OCI-LY7 (cell line): ENCODE results near the gene SYNJ2. TPM values are rescaled to one million over a fixed set of nuclear protein-coding genes. Genes with fewer than 3 reads are reported as not detected.

Source experiments
- BruUV-seq: library from RNA; stranded (reverse); fragments of 400-500 nt; replicated peaks from 2 replicates; lab custom pipeline; 2021; lab: Mats Ljungman, UMichigan
- CTCF ChIA-PET: fragments of 300-600 bp; sonication (Branson Sonifier 250); formaldehyde crosslinking; loops from one replicate; lab custom pipeline; 2022; ENCODE audit warnings: antibody characterized with exemption; ENCODE audit not compliant: unreplicated experiment; lab: Charles Lee
- POLR2A ChIA-PET: fragments of 300-600 bp; sonication (Branson Sonifier 250); formaldehyde crosslinking; loops from one replicate; lab custom pipeline; 2022; ENCODE audit warnings: antibody characterized with exemption; lab: Charles Lee
- DNase-seq: peaks from one replicate; pipeline ENCODE4 v3.0.0-alpha.2; 2015; ENCODE audit warnings: low spot score
- H2AFZ ChIP-seq: fragments of 200-600 bp; sonication (generic), shearing (Covaris generic); 2 replicates; pipeline ENCODE4 v1.6.1; 2014; ENCODE audit warnings: mild to moderate bottlenecking, antibody characterized with exemption, low read length, moderate library complexity
- H3K27ac ChIP-seq: fragments of 200-600 bp; sonication (generic); 2 replicates; pipeline ENCODE4 v1.5.1; 2014; ENCODE audit warnings: mixed run types, low read depth, mild to moderate bottlenecking, moderate library complexity, low read length, inconsistent platforms; ENCODE audit not compliant: poor library complexity, severe bottlenecking
- H3K36me3 ChIP-seq: fragments of 200-600 bp; sonication (generic); 2 replicates; pipeline ENCODE4 v1.6.1; 2014; ENCODE audit warnings: mild to moderate bottlenecking, antibody characterized with exemption, low read length, moderate library complexity, mixed read lengths; ENCODE audit not compliant: insufficient read depth
- H3K4me1 ChIP-seq: fragments of 200-600 bp; sonication (generic); 2 replicates; pipeline ENCODE4 v1.5.1; 2014; ENCODE audit warnings: mild to moderate bottlenecking, low read length; ENCODE audit not compliant: insufficient read depth, poor library complexity, severe bottlenecking
- H3K4me2 ChIP-seq: fragments of 200-600 bp; sonication (generic); 2 replicates; pipeline ENCODE4 v1.6.1; 2014; ENCODE audit warnings: mild to moderate bottlenecking, low read length
- H3K4me3 ChIP-seq: fragments of 200-600 bp; sonication (generic); 2 replicates; pipeline ENCODE4 v1.5.1; 2014; ENCODE audit warnings: mild to moderate bottlenecking, low read depth, low read length; ENCODE audit not compliant: poor library complexity, severe bottlenecking
- H3K79me2 ChIP-seq: fragments of 200-600 bp; sonication (generic); 2 replicates; pipeline ENCODE4 v1.6.1; 2016; ENCODE audit warnings: low read depth, mild to moderate bottlenecking, low read length, moderate library complexity, mixed read lengths; ENCODE audit not compliant: insufficient read depth
- H3K9me2 ChIP-seq: fragments of 200-600 bp; sonication (generic); 2 replicates; pipeline ENCODE4 v1.6.1; 2016; ENCODE audit warnings: mild to moderate bottlenecking, low read length, mixed read lengths; ENCODE audit not compliant: insufficient read depth
- H3K9me3 ChIP-seq: fragments of 200-600 bp; sonication (generic); 2 replicates; pipeline ENCODE4 v1.6.1; 2014; ENCODE audit warnings: mild to moderate bottlenecking, mixed run types, low read length, mixed read lengths
- H4K20me1 ChIP-seq: fragments of 200-600 bp; sonication (generic); 2 replicates; pipeline ENCODE4 v1.6.1; 2014; ENCODE audit warnings: mild to moderate bottlenecking, antibody characterized with exemption, low read length, moderate library complexity, mixed read lengths; ENCODE audit not compliant: insufficient read depth
- EZH2phosphoT487 ChIP-seq: fragments of 200-600 bp; sonication (generic); IDR thresholded peaks from 2 replicates; pipeline ENCODE4 v1.6.1; 2018; ENCODE audit warnings: low read depth, borderline replicate concordance, mild to moderate bottlenecking, mixed run types, antibody characterized with exemption, low read length, moderate library complexity, mixed read lengths
- intact Hi-C: fragments of 100-400 bp; cut with micrococcal nuclease; formaldehyde crosslinking; loops from one replicate; pipeline ENCODE4 v1.10.0; 2022; ENCODE audit not compliant: unreplicated experiment
- total RNA-seq, 2 experiments: library from RNA; depleted of rRNA in 1 of 2; stranded (reverse); fragments of >200 nt in 1 of 2; shearing (Covaris generic) in 1 of 2; gene quantifications; 2 replicates each; pipeline ENCODE4 v1.2.3, GENCODE V29; 2014 to 2022
- TF ChIP-seq, protein P1 (sequence below): fragments of 200-600 bp; sonication (generic); conservative IDR thresholded peaks from 2 replicates; pipeline ENCODE4 v1.5.1; 2014; ENCODE audit warnings: mild to moderate bottlenecking, antibody characterized with exemption, low read length, moderate library complexity, mixed read lengths

SYNJ2 gene
- total RNA-seq, 2 experiments from 2014 or later, result 0.21 TPM; not detected in 1

- H2AFZ ChIP-seq, result no peak overlapping the region
- DNase-seq, result no peak
- ChIA-PET CTCF (no interaction called here), POLR2A (no interaction called here)
- no peaks in the 10 kb centered on the region for H3K79me2 ChIP-seq
- H3K9me3 ChIP-seq, result no peaks in the 10 kb centered on the region
- no peak for TF ChIP-seq EZH2phosphoT487
- TF ChIP-seq, protein P1, sequence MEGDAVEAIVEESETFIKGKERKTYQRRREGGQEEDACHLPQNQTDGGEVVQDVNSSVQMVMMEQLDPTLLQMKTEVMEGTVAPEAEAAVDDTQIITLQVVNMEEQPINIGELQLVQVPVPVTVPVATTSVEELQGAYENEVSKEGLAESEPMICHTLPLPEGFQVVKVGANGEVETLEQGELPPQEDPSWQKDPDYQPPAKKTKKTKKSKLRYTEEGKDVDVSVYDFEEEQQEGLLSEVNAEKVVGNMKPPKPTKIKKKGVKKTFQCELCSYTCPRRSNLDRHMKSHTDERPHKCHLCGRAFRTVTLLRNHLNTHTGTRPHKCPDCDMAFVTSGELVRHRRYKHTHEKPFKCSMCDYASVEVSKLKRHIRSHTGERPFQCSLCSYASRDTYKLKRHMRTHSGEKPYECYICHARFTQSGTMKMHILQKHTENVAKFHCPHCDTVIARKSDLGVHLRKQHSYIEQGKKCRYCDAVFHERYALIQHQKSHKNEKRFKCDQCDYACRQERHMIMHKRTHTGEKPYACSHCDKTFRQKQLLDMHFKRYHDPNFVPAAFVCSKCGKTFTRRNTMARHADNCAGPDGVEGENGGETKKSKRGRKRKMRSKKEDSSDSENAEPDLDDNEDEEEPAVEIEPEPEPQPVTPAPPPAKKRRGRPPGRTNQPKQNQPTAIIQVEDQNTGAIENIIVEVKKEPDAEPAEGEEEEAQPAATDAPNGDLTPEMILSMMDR, result no peak
- no peaks in the 10 kb centered on the region for H3K4me1 ChIP-seq
- no peak overlapping the region for H3K27ac ChIP-seq
- BruUV-seq, result no TSS peak
- no peaks in the 10 kb centered on the region for H3K36me3 ChIP-seq
- no peak overlapping the region for H3K4me3 ChIP-seq
- no peaks in the 10 kb centered on the region for H3K9me2 ChIP-seq
- no peaks in the 10 kb centered on the region for H4K20me1 ChIP-seq
- no peak overlapping the region for H3K4me2 ChIP-seq
- intact Hi-C loops, result no loop called here
Observed at GRCh38 chr6:158056355-158056754, 74.7 kb downstream of the SYNJ2 start.

DNA sequence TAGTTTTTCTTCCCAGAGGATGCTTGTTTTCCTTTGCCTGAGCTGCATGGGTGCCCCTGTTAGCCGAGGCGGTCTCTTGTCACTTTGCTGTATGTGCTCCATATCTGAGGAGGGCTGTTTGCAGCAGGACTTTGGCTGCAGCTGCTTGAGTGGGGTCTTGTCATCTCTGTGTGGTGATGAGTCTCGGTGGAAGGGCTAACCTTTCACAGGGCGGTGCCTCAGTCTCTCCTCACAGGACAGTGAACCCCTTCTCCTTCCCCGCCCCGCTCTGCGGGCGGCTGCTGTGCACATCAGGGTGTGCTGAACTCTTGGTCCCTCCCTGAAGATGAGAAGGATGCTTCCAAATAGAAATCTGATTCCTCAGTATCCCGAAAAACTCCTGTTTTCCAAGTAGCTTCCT lies 75.1 kb downstream of the SYNJ2 start:
- no peaks in the 10 kb centered on the region for H3K4me1 ChIP-seq
- no peaks in the 10 kb centered on the region for H3K36me3 ChIP-seq
- no peak overlapping the region for H3K27ac ChIP-seq
- no peak overlapping the region for H3K4me3 ChIP-seq
- no peaks in the 10 kb centered on the region for H3K79me2 ChIP-seq
- no TSS peak for BruUV-seq
- ChIA-PET POLR2A (no interaction called here), CTCF (no interaction called here)
- H2AFZ ChIP-seq, result no peak overlapping the region
- H3K9me3 ChIP-seq, result no peaks in the 10 kb centered on the region
- no peaks in the 10 kb centered on the region for H4K20me1 ChIP-seq
- TF ChIP-seq, protein P1, result no peak
- TF ChIP-seq EZH2phosphoT487, result no peak
- no peak for DNase-seq
- intact Hi-C loops, result no loop called here
- no peak overlapping the region for H3K4me2 ChIP-seq
- no peaks in the 10 kb centered on the region for H3K9me2 ChIP-seq

GRCh38 chr6:158057213-158057987 lies 75.7 kb downstream of the SYNJ2 start:
- no peak for DNase-seq
- TF ChIP-seq, protein P1, result no peak
- no peak for TF ChIP-seq EZH2phosphoT487
- no peaks in the 10 kb centered on the region for H4K20me1 ChIP-seq
- H3K36me3 ChIP-seq, result no peaks in the 10 kb centered on the region
- H3K9me2 ChIP-seq, result no peaks in the 10 kb centered on the region
- no peak overlapping the region for H3K27ac ChIP-seq
- H3K4me2 ChIP-seq, result no peak overlapping the region
- no peak overlapping the region for H3K4me3 ChIP-seq
- intact Hi-C loops, result no loop called here
- no peaks in the 10 kb centered on the region for H3K9me3 ChIP-seq
- CTCF ChIA-PET, result no interaction called here
- no TSS peak for BruUV-seq
- H2AFZ ChIP-seq, result no peak overlapping the region
- no peaks in the 10 kb centered on the region for H3K79me2 ChIP-seq
- POLR2A ChIA-PET, result interaction anchor here (0.6 kb wide), 1 partner anchor 105 kb away, joined by 3 read pairs; no protein-coding TSS in a partner anchor
- H3K4me1 ChIP-seq, result no peaks in the 10 kb centered on the region
